ENCODE measurements around the gene ZNF311.

Gene ZNF311

DNA sequence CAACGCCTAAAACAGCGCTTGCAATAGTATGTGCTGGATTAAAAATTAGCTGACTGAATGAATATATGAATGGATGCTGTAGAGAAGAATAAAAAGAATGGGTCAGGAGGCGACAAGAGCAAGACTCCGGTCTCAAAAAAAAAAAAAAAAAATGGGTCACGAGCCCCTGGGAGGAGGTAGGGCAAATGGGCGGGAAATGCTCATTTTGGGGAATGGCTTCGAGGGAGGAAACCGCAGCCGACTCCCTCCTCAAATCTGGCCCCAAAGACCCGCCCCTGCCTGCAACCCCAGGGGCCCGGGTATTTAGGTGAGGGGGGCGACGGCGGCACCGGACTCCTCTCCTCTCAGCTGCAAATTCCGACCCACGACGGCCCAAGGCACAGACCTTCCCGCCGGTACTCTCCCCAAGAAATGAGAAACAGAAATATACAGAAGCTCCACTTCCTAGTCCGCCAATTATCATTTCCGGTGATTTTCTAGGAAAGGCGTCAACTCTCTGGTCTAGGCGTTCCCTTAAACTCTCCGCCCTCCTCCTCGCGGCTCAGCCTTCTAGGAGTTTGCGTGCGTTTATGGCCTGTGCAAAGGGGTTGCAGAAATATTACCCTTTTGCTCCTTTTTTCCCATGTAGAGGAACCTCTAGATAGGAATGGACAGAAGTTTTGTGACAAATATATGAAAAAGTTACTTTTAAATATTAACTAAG, at the start of gene ZNF311:
Gene ZNF311, minus strand, starts transcription at position 133 of the 703 bp plus-strand sequence. CDS start 1,361 bp downstream, outside the sequence.
- DNase-seq = no peak

DNA sequence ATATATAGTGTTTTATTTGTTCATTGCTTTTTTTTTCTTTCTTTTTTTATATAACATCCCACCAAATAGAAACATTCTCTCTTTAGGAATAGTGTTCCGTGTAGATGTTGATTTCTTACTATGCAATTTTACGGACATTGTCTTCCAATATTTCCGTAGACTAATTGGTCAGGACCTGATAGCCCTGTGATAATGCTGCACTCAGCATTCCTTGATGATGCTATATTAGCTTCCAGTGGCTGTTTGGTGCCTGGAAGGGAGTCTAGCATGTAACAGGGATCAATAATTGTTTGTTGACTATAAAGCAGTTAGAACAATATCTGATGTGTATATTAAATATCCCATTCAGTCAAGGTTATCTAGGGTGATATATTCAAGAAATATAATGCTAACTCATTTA, 46.6 kb upstream of the ZNF311 start:
- no peak for DNase-seq

DNA sequence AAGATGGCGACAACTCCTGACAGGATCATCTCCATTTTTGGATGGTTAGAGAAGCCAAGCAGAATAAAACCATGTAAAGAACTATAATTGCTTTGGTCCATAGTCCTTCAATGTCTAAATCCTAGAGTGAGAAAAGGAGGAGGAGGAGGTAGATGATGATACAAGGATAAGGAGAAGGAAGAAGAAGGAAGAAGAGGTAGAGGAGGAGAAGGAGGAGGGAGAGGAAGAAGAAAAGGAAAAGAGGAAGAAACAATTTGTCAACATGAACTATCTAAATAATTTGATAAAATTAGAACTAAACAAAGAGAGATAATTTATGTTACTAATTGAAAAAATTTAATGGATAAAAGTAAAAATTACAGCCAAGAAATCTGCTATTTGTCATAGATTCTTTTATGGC, 40.0 kb upstream of the ZNF311 start, which contains the start of gene OR2W1:
Gene OR2W1, minus strand, starts transcription at position 101 of the 400 bp plus-strand sequence. Its CDS starts 0 bp downstream, at position 101.
- DNase-seq = no peak

DNA sequence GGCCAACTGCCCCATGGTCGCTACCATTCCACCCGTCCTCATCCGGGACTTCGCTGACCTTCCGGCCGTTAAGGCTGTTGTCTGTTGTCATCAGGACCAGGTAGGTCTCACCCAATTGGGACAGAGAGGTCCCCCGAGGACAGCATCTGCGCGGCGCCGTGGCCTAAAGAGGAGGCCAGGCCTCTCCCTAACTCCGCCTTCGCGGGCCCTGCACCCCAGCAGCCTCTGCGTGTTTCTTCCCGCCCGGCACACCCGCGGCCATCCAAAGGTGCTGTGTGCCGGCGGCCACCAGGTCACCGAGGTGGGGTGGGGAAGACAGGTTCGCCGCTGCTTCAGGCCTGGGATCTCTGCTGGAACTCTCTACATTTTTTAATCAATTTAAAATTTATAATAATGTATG, 30.8 kb upstream of the ZNF311 start:
- no peak for DNase-seq

DNA sequence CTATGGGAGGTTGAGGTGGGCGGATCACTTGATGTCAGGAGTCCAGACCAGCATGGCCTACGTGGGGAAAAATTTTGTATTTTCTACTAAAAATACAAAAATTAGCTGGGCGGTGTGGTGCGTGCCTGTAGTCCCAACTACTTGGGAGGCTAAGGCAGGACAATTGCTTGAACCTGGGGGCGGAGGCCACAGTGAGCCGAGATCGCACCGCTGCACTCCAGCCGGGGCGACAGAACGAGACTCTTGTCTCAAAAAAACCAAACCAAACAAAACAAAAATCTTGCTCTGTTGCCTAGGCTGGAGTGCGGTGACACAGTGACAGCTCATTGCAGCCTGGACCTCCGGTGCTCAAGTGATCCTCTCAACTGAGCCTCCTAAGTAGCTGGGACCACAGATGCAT, 23.7 kb upstream of the ZNF311 start:
- no peak for DNase-seq

DNA sequence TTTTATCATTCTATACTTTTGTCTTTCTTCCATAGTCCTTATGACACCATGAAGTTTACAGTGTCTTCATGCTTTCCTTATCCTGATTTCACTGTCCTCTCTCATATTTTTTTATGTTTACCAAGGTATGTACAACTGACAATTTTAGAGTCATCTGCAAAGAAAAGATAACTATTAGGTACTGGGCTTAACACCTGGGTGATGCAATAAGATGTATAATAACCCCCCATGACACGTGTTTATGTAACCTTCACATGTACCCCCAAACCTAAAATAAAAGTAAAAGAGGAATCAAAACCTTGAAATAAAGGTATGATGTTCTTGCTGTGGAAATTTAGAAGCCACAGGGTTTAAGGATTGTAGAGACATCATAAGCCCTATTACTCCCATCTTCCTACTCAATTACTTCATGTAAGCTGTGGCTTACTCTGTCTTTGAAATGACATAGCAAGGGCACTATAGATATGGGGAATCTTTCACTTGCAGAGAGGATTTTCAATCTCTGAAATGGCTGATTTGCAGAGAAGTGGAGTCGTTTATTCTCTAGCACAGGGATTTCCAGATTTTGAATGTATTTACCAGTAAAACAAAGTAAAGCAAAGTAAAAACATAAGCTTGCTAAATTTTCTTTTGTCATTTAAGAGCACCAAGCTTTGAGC, 20.9 kb upstream of the ZNF311 start:
- no peak for DNase-seq

DNA sequence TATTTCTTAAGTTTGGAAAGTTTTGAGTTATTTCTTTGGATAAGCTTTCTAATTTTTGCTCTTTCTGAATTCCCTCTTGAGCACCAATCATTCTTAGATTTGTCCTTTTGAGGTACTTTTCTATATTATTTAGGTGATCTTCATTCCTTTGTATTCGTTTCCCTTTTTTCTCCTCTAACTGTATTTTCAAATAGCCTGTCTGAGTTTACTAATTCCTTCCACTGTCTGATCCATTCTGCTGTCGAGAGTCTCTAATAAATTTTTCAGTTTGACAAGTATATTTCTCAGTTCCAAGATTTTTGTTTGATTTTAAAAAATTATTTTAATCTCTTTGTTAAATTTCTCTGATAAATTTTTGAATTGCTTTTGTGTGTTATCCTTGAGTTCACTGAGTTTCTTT, 16.3 kb upstream of the ZNF311 start:
- DNase-seq = no peak

DNA sequence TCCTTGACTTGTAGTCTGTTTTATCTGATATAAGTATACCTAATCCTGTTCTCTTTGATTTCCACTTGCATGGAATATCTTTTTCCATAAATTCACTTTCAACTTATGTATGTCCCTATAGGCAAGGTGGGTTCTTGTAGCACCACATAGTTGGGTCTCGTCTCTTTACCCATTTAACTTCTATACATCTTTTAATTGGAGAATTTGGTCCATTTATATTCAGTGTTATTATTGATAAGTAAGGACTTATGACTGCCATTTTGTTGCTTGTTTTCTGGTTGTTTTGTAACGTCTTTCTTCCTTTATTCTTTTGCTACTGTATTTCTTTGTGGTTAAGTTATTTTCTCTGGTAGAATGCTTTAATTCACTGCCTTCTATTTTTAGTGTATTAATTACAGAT, 14.5 kb upstream of the ZNF311 start:
- DNase-seq = no peak

DNA sequence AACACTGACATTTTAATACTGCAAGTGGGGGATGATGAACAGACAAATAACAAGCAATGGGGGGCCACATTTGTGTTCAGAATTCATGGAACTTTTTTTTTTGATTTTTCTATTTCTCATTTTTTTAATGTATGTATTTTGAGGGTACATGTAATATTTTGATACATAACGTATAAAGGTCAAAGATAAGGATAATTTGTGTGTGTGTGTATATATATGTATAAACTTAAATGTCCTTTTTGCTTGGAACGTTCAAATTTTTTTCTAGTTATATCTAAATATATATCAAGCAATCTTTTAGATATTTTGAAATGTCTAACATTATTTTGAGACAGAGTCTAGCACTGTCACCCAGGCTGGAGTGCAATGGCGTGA, 12.3 kb upstream of the ZNF311 start:
- no peak for DNase-seq

DNA sequence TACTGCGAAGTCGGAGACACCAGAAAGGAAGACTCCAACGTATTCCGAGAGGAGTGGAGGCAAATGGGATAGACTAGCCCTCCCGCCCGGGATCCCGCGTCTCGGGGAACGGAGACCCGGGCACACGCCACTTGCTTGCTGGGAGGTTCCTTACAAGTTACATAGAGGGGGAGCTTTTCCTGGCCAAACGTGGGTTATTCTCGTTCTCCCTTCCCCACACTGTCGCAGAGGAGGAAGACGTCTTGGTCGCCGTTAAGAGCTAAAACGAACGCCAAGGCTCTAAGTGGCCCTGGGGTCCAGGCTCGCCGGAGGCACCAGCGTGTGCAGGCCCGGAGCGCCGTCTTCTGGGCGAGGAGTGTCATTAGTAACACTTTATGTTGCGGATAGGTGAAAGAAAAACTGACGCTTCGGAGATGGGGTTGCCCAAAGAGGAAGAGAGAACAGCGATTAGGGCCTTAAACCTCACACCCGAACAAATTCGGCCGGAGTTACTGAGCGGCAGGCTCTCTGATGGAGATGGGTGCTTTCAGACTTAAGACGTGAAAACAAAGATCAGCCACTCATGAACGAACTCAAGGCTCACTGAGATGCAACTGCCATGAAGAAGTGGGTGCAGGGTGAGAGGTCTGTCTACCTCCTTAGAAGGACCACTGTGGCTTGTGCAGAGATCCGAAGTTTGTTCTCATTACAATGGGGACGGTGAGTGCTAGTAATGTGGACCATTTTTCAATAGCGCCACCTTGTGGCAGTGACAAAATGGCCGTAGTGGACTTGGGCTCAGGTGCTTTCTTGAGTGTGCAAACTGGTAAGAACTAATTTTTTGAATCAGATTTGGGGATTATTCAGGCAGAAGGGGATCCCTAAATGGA, 11.7 kb upstream of the ZNF311 start:
- DNase-seq = peak; percentile 39

DNA sequence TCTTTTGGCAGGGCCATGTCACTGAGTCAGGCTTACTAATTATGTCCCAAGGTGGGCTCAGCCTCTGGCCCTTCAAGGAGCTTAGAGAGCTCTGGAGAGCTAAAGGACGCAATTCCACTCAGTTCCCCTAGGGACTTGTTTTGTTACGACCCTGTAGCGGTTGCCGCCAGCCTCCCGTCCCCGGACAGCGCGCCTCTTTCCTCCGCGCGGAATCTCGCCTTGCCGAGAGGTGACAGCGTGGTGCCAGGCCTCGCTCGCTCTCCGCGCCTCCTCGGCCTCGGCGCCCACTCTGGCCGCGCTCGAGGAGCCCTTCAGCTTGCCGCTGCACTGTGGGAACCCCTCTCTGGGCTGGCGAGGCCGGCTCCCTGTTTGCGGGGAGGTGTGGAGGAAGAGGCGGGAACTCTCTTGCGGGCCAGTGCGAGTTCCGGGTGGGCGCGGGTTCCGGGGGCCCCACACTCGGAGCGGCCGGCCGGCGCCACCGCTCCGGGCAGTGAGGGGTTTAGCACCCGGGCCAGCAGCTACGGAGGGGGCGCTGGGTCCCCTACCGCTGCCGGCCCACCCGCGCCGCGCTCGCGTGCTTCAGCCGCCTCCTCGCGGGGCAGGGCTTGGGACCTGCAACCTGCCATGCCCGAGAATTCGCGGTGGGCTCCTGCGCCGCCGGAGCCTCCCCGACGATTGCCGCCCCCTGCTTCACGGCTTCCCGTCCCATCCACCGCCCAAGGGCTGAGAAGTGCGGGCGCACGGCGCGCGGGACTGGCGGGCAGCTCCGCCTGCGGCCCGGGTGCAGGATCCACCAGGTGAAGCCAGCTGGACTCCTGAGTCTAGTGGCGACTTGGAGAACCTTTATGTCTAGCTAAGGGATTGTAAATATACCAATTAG, 9.9 kb upstream of the ZNF311 start:
- DNase-seq = no peak

DNA sequence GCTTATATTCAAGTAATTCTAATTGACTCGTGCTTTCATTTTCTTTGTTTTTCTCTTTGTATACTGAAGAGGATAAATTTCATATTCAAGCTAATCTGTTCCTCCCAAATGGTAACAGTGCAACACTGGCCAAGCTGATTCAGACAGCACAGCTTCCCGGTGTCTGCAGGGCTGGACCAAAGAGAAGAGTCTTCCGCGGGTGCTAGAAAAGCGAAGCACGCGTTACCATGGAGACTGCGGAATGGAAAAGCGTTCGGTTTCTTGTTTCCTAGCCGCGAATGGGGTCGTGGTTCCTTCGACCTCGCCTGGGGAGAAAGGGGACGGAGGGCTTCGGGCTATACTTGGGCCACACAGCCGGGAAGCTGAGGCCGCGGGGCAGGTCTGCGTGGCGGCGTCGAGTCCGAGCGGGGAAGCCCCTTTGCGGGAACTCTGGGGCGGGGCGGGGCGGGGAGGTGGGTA, 6.2 kb upstream of the ZNF311 start:
- DNase-seq = no peak

DNA sequence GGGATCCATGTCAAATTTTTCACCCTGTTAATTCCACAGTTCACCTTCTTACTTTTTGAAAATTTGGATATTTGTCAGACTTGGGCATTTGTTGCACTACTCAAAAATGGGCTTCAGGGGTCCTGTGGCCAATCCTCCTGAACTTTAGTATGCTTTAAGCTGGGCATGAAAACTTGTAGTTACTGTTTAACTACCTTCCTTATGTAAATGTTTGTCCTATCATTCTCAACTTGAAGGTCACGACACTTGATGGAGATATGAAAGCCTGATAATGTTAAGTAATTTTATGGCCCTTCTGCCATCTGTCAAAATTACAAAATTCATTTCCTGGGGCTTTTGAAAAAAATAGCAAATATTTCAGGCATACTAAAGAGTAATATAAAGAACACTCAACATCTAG, 4.2 kb upstream of the ZNF311 start:
- DNase-seq = no peak

DNA sequence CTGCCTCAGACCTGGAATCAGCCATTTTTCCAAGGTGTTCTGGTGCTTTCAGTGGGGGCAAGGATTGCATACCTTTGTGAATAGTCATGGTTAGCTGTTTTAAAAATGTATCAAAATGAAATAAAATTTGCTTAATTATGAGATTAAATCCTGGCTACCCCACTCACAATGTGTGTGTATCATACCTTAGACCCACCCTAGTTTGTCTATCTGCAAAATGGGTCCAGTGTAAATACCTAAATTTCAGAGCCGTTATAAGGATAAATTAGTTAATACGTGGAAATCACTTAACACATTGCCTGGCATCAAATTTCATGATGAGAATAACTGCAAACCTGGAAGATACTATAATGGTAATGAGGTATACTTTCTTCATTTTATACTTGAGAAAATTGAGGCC, 3.0 kb upstream of the ZNF311 start:
- no peak for DNase-seq

DNA sequence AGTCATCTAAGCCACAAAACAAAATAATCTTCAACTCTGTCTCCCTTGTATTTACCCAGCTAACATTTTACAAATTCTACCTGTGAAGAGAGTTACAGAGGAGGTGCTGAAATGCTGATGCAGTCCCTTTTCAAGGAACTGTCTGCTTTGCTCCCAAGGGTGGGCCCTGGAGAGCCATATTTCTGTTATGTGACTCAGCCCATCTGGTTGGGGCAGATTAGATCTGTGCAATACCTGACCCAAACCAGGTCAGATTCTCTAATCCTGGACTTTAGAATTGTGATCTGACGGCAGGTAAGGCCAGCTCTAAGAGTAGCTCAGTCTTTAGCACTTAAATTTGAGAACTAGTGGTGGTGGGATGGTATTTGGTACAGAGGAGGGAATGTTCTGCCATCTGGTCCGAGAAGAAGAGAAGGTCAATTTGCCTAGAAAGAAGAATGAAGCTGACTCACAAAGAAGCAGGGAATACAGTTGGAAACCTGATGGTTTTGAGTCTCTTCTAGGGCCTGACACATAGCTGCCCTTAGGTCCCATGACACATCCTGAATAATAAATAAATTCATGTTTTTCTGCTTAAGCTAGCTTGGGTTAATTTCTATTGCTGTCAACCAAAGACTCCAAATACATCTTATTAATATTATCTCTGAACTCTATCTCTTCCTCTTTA, 8.1 kb downstream of the ZNF311 start:
- DNase-seq = no peak

DNA sequence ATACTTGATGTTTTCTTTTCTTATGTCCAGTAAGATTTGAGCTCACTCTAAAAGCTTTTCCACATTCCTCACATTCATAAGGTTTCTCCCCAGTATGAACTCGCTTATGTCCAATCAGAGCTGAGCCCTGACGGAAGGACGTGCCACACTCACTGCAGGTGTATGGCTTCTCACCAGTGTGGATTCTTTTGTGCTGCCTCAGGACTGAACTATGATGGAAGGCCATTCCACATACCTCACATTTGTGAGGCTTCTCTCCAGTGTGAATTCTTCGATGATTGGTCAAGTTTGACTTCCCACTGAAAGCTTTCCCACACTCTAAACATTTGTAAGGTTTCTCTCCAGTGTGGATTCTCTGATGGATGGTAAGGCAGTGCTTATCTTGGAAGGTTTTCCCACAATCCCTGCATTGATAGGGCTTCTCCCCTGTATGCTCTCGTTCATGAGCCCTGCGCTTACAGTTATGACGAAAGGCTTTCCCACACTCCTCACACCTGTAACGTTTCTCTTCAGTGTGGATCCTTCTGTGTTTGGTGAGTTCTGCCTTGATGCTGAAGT, 9.9 kb downstream of the ZNF311 start:
- no peak for DNase-seq

DNA sequence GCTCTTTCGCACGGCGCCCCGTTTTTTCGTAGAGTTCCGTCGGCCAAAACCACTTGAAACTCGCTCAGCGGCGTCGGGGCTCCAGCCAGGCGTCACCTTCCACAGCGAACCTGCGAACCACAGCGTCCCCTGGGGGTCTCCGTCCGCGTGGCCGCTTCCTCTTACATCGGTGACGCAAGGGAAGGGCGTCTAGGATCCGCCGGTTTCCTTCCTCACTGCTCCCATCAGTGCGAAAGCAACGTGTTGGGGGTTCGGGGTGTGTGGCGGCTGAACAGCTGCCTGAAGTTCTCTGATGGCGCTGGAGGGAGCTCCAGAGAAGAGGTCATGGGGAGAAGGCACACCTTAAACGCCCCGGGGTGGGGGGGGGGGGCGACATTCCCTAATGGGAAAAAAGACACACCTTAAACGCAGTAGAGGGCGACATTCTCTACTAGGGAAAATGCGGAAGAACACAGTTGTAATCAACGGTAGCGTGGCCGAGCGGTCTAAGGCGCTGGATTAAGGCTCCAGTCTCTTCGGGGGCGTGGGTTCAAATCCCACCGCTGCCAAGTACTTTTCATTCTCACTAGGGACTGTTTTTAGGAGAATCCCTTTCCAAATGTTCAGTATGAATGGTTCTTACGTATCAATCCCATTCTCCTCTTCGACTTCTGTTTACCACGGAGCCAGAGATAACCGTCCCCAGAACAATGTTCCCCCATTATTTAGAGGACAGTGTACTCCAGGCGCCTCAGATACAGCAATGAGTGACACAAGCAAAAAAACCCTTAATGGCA, 16.4 kb downstream of the ZNF311 start:
- DNase-seq = peak; percentile 78

DNA sequence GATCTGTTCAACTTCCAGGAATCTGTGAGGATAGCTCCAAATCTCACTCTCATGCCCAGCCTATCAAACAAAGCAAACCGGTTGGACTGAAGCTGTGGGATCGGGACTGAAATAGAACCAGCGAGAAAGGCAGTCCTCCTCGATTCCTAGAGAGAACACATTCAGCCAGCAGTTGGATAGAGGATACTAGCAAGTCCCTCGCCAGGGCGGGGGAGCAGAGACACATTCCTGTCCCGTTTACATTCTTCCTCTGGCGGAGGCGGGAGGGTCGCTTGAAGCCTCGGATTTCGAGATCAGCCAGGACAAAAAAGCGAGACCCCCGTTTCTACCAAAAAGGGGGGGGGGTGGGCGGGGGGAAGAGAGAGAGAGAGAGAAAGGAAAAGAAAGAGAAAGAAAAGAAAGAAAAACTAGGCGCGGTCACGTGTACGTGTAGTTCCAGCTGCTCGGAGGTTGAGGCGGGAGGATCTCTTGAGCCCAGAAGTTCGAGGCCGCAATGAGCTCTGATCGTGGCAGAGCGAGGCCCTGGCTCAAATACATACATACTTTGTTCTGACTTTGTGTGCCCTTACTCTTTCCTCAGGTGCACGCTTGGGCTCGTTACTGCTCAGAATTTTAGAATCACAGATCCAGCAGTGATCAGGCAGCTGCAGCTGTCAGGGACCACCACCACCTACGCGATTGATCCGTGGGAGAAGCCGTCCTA, 19.5 kb downstream of the ZNF311 start:
- DNase-seq = no peak

DNA sequence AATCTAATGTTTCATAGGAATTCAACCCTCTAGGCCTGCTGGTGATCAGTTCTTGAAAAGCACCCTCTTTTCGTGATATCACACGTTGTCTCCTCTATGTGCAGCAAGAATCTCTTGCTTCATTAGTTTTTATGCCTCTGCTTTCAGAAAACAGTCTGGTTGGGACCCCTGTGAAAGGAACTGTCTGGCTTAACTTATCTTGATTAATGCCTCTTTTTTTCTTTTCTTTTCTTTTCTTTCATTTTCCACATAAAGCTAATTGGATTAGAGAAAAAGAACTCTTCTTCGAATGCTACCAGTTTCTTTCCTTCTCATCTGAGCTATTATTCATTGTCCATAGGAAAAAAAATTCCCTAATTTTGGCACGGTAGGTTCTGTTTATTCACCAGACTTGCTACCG, 21.3 kb downstream of the ZNF311 start:
- no peak for DNase-seq
